Daoy (cell line): ENCODE results near the gene RELN. TPM values are rescaled to one million over a fixed set of nuclear protein-coding genes. Genes with fewer than 3 reads are reported as not detected.

ENCODE experiments used
- DNase-seq: peaks from one replicate; pipeline ENCODE4 v3.0.0-alpha.2; 2015; ENCODE audit warnings: low read depth
- total RNA-seq: library from RNA; depleted of rRNA; stranded (reverse); fragments of >200 nt; shearing (Covaris generic); gene quantifications from 2 replicates; pipeline ENCODE4 v1.2.3, GENCODE V29; 2014

RELN gene
- total RNA-seq, 1 experiment from 2014 or later: 1.7 TPM

DNA sequence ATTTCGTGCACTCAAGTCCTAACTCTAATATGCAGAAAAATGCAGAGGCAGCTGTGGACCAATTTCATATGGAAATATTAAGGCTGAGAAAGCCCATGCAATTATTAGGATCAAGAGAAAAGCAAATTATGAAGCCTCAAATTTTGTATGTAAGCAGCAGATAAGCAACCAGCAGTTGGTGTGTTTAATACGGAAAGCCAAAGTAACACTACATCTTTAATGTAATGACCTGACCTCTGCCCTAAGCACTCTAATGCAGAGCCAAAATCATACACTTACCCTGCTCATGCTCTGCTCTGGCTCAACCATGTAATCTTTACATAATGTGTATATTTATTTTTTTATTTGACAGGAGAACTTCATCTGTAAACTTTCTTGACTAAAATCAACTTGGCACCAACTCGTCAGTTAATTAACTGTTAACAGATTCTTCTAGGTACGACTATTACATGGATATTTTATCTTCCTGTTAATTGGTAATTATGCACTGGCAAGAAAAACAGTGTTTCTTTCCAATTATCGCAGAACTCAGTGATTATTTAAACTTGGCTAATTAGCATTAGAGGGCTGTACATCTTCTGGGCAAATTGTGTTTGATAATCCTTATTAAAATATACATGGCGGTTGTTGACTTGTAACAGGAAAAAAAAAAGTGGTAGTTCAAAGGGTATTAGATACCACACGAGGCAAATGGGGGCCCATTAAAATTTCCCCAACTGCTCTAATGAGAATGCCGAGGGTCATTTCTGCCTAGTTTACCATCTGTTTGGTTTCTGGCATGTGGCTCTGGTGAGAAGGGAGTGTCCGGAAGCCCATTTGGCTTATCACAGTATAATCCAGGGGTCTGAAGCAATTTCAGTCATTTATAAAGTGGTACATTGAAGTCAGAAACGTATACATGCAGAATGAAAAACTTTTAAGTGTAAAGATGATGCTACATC lies 94.5 kb downstream of the RELN start:
- DNase-seq: no peak

DNA sequence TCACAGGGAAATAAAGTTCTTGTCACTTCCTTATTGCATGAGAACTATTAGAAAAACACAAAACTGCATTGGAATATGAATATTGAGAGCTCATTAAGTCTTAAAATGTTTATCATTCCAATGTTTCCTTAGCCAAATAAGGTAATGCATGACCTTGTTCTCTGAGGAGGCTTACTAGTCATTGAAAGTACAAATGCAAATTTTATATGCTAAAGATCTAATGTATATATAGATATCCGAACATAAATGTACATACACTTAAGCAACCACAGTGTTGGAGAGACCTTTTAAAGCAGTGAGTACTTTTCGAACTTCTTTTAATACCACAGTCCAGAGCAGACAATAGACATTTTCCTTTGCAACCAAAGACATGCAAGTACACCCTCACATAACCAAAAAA lies 96.1 kb downstream of the RELN start:
- DNase-seq: no peak

DNA sequence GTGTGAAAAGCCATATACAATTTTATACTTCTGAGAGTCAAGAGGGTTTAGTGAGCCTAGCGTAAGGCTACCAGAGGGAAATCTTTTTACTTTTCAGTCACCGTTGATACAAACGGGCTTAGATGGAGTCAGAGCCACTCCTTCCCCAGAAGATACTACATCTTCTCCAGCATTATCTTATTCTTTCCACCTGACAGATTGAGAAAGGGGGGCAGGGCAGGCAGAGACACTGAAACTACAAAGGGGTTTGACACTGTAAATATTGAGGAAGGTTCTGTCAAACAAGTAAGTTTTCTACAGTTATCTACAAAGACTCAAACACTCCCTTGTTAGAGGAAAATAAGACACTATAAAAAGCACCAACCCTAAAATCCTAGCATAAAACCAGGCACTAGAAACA lies 100.0 kb downstream of the RELN start:
- DNase-seq: no peak

DNA sequence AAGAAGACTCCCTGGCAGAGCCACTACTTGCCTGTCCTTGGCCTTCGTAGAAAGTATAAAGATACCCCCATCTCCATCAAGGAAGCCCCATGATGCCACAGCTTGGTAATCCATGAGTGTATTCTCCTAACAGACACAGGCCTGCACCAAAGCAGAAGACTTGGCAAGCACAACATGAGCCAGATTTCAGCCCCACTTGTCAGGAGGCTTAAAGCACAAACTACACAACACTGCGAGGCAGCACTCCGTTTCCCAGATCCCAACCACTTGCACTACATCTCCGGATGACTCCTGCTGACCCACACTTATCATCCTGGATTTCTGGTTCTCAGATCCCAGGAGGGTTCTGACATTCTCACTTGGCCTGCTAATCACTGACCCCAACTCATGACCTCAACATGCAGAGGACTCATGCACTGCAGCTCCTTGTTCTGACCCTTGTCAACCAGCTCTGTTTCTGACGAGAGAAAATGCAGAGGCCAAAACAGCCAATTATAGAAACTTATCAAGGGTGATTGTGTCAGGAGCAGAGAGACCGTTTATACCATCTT lies 100.8 kb downstream of the RELN start:
- no peak for DNase-seq

DNA sequence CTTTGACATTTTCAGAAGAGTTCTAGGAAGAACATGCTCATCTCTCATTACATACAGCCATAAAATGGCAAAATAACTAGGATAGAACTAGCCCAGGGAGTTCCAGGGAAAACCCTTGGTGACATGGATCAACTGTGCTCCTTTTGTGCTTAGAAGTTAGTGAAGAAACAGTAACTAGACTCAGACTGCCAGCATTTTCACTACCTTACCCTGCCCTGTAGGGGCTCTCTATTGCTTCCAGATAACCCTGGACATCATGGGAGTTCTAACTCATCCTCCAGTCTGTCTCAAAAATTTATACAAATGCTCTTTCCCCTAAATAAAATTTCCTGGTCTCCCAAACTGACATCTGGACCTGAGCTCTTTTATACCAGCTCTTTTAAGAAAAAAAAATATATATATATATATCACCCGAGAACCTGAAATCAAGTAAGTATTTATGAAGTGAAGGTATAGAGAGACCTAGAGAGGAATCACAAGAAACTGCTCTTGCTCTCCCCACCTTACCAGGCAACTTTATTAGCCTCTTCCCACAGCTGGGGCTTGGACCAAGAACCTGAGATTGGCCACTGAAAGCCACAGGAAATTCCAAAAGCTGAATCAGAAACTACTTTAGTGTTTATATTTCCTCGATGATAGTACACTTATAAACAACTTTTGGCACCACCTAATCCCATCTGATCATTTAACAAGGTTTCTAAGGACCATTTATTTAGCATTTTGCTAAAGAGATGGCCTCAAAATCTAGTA lies 101.4 kb downstream of the RELN start:
- DNase-seq: peak; percentile 56

DNA sequence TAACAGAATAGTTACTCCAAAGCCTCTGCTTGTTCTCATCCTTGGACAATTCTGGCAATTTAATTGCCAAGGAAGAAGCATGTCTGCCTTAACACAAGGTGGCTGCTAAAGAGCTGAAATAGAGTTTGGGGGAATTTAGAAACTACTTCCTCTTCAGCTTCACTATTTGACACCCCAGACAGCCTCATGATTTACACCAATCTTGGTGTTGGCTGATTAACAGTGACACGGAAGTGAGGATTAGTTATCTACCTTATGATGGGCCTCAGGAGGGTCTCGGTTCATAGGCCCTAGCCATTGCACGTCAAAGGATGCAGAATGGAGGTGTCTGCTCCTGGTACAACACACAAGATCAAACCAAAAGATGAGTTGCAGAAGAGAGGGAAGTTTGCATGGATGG lies 102.4 kb downstream of the RELN start:
- no peak for DNase-seq

DNA sequence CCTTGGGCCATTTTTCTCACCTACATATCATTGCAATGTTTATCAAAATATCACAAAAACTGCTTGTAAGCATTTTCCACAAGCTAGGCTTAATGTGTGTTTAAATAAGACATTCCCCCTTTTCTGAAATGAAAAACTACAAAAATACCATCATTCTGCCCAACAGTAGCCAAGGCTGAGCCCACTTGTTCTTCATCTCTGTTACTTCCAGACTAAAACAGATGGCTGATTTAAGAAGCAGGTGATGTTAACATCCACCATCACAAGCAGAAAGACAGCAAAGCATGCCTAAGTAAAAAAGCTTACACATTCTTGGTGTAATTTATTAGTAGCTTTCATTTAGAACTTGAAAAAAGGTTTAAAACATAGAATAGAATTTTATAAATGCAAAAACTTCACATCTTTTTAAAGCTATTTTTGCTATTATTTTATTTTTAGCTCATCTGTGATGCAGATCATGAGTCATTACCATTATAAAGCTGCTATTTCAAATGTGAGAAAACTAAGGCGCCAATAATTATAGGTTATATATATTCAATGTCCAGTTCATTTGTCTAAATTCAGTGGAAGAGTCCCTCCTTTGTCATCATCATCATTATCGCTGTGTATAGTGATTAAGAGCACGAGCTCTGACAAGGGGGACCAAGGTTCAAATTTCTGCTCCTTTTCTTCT lies 109.4 kb downstream of the RELN start:
- no peak for DNase-seq

DNA sequence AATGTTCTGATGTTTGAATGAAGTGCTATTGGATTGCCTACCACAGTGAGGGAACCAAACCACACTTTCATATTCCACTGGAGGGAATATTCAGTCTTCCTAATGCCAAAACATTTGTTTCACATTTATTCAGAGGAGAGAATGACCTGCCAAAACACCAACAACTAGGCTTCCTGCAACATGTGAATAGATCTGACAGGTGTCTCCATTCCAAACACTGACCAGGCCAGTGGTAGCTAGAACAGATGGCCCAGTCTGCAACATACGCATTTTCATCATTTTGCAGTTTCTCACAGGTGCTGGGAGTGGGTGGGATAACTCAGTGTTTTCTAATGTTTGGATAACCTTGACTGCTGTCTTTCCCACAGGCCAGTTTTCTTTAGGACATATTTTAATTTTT lies 110.0 kb downstream of the RELN start:
- DNase-seq: no peak

DNA sequence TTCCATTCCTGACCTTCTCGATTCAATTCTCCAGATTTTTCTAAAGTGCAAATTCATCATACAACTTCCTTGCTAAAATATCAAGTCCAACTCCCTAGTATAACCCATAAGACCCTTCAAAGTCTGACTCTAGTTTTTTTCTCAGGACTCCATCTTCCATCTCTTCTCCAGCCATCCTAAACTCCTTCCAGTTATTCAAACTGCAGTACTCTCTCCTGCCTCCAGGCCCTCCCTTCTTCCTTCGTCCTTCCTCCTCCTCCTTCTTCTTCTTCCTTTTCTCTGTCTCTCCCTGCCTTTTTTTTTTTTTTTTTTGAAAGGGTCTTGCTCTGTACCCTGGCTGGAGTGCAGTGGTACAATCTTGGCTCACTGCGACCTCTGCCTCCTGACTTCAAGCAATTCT lies 111.9 kb downstream of the RELN start:
- DNase-seq: no peak

DNA sequence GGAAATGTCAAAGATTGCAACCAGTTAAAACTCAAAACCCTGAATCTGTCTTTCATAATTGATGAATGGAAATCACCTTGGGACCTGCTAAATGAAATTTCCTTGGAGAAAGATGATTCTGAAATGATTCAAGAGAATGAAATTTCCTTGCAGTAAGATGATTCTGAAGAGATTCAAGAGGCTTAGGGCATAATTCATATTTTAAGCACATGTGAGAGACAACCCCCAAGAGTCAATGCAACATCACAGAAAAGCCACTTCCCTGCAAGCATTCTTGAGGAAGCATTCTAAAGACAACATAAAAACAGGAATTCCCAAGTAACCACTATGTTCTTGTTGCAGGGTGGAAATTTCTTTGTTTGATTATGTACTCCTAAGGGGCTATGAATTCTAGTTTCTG lies 113.7 kb downstream of the RELN start:
- DNase-seq: no peak

DNA sequence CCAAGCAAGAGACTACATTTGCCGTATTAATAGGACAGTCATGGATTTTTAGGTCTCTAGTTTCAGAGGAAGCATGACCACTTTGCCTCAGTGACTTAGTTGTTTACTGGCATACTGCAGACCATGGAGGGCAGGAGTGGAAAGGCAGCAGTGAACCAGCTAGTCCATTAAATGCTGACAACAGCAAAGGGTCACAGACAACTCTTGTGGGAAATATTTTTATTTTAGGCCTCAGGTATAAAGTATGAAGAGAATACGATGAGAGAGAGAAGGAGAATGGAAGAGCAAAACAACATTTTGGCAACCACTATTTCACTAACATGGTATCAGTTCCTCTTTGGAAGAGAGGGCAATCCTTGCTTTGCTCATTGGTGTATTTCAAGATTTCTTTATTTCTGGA lies 118.0 kb downstream of the RELN start:
- DNase-seq: no peak

DNA sequence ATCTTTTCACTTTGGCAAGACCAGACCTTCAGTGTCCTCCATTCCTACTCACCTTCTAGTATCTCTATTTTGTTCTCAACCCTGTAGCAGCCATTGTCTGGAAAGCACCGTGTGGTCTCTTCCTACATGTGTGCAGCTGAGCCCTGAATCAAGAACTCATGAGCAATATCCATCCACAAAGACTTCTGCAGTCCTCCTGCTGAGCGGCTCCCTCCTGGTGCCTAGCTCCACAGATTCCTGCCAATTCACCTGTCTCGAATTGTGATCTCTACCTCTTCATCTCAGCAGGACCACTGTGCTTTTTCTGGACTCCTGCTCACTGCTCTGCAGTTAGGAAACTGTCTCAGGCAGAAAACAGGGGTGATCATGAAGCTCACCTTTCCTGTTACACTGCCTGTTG lies 118.8 kb downstream of the RELN start:
- no peak for DNase-seq

DNA sequence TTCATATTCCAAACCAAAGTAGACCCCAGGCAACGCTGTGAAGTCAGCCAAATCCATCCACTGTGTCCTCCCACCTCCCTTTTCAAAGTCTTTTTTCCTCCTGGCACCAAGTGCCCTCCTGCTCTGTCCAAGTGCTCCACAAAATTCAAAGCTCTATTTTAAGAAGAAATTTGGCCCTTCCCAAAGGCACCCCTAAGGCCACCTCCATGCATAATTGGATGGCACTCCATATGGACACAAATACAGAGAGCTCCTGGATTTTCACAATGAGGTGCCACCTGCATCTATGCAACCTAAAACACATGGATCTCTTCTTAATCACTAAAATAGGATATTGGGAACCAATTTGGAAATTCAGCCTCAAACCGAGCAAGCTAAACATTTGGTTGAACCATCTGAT lies 121.6 kb downstream of the RELN start:
- DNase-seq: no peak

DNA sequence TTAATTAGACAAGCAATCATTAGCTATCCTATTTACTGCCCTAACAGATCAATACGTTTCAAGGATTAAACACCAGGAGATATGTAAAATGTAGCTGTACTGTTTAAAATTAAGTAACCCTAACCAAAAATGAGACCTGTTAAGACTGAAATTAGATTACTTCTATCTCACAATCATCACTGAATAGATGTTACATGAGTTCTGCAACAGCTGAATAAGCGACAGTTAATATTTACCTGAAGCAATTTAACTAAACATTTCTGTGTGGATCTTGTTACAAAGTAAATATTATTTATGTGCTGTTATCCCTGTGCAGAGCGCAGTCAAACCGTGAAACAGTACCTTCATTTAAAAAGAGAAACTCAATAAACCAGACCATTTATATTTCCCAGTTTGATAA lies 122.5 kb downstream of the RELN start:
- DNase-seq: no peak

DNA sequence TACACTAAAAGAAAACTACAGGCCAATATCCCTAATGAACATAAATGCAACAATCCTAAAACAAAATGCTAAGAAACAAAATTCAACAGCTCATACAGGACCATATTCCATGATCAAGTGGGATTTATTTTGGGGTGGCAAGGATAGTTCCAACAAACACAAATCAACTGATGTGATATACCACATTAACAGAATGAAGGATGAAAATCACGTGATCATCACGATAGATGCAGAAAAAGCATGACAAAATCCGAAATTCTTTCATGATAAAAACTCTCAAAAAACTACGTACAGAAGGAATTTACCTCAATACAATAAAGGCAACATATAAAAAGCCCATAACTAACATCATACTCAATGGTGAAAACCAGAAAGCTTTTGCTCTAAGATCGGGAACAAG lies 124.0 kb downstream of the RELN start:
- no peak for DNase-seq

DNA sequence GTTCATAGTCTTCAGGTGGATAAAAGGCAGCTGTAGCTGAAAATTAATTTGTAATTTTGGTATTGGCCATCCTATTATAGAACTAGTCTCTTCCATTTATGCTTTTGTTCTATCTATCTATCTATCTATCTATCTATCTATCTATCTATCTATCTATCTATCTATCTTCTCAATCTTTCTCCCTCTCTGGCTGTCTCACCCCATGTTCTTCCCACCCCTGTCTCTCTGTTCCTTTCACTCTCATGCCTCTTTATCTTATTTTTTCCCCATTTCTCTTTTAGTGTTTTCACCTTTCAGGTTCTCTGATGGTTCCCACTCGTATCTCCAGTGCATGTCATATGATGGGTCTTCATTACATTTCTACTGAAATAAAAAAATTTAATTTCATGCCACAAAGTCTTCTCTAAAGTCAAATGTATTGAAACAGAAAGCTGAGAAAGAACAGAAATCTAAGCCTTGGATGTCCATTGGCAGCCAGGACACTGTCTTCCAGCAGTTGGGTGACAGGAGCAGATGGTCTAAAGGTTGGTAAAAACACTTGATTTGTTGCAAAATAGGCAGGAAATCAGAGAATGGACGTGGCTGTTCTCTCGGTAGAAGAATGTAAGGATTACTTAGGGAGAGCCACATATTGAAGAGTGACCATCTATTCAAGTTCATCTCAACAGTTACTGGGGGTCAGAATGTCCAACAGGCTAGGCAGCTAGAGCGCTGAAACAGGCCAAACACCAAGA lies 127.0 kb downstream of the RELN start:
- DNase-seq: no peak

DNA sequence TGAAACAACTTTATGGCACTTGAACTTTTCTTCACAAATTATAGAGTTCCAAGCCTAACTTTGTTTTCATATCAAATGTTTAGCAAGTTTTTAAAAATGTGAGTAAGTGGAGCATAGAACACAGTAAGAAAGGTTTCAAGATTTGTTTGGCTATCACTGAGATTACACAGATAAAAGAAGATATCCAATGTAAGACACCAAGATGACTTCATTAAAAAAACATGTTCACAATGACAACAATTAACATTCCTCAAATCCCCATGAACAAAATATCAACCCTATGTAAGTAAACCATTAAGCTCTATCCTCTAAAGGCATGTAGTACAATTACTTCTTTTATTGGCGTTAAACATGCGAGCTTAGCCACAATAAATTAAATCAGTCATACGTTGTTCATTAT lies 129.7 kb downstream of the RELN start:
- DNase-seq: no peak

DNA sequence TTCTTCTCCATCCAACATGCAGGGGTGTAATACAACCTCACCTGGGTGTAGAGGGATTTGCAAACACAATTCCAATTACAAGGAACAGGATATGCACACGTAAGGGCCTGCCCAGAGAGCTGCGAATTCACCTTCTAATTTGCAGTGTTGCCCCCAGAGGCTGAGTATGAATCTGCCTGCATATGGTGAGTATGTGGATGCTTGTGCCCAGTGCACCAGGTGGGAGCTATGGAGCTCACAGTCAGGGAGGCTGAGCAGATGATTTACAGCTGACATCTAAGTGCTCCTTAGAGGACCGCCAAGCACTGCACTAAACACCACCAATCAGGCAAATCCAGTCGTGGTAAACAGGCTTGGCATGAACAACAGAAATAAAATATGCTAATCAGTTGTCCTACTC lies 132.0 kb downstream of the RELN start:
- DNase-seq: no peak

DNA sequence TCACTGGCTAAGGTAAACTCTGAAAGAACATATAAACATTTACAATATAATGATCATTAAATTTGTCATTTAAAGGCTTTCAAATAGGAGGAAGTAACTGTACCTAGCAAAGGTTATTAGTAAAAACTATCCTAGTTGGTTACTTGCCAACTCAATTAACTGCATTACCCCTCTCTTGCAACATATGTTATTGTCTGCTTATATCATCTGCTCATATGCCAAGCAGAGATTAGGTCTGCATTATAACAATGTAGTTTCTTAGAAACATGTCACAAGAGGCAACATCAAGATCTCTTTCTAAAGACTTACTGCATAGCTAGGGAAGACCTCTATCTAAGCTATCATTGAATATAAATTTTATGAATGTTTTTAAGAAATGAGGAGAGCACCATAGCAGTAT lies 132.5 kb downstream of the RELN start:
- DNase-seq: no peak

DNA sequence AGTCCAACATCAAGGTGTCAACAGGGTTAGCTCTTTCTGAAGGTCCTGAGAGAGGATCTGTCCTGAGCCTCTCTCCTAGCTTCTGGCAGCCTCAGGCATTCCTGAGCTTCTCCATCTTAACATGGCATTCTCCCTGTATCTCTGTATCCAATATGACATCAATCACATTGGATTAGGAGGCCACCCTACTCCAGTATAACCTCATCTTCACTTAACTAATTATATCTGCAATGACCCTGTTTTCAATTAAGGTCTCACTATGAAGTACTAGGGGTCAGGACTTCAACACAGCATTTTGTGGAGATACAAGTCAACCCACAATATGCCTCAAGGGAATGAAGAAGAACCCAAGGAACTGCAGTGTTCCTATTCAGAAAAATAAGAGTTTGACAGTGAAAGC lies 133.8 kb downstream of the RELN start:
- no peak for DNase-seq

DNA sequence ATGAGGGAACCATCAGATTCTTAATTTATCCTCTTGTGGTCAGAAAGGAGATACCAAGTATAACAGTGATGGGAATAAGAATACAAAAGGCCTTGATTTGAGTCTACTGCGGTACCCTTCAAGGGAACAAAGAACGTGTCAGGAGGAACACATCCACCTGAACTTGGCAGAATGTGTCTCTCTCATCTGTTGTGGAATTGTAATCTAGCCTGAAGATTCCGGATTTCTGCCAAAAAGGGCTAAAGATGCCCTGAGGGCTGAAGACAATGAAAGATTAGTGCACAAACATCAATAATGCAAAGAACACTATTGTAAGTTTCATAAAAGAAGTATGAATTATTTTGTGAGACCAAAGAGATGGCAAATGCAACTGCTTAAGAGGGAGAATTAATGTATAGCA lies 134.8 kb downstream of the RELN start:
- no peak for DNase-seq

DNA sequence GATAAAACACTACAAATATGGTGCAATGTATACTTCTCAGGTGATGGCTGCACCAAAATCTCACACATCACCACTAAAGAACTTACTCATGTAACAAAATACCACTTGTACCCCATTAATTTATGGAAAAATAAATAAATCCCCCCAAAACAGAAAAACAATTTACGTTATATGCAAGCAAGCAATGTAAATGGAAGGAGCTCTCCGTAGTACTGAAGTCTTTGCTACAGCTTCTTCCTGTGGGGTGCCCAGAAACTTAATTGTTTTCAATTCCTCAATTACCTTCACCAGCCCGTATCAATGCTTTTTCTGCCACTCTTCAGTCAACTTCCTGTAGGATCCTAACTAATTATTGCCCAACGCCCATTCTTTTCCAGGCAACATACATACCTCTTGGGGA lies 138.1 kb downstream of the RELN start:
- DNase-seq: no peak
